ENCODE results near the gene RRP8. TPM values are rescaled to one million over a fixed set of nuclear protein-coding genes. Genes with fewer than 3 reads are reported as not detected.

RRP8 gene
- total RNA-seq, 2 donors from 2014 or later = 17.5 to 25.7 TPM

DNA sequence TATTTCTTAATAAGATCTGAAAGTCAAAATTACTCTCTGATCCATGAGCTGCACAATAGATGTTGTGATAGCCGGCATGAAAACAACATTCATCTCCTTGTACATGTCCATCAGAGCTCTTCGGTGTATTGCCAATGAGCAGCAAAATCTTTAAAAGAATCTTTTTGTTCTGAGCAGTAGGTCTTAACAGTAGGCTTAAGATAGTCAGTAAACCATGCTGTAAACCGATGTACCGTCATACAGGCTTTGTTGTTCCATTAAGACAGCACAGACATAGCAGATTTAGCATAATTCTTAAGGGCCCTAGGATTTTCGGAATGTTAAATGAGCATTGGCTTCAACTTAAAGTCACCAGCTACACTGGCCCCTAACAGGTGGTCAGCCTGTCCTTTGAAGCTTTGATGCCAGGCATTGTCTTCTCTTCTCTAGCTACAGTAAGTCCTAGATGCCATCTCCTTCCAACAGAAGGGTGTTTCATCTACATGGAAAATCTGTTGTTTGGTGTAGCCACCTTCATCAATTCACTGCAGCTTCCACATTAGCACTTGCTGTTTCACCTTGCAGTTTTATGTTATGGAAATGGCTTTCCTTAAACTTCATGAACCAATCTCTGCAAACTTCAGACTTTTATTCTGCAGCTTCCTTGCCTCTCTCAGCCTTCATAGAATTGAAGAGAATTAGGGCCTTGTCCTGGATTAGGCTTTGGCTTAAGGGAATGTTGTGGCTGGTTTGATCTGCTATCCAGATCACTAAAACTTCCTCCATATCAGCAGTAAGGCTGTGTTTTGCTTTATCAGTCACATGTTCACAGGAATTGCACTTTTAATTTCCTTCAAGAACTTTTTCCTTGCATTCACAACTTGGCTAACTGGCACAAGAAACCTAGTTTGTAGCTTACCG, 28.4 kb downstream of the RRP8 start:
- Histone ChIP-seq H3K4me1 (no peaks in the 10 kb centered on the region), H3K27ac (no peak overlapping the region), H3K9me3 (no peaks in the 10 kb centered on the region), H3K9ac (ENCODE audit: low read depth in 2 of 2, low read length in 2 of 2) (no peak overlapping the region), H3K36me3 (no peaks in the 10 kb centered on the region), H3K27me3 (no peaks in the 10 kb centered on the region), H3K4me3 (no peak overlapping the region)
- TF ChIP-seq, protein P1, sequence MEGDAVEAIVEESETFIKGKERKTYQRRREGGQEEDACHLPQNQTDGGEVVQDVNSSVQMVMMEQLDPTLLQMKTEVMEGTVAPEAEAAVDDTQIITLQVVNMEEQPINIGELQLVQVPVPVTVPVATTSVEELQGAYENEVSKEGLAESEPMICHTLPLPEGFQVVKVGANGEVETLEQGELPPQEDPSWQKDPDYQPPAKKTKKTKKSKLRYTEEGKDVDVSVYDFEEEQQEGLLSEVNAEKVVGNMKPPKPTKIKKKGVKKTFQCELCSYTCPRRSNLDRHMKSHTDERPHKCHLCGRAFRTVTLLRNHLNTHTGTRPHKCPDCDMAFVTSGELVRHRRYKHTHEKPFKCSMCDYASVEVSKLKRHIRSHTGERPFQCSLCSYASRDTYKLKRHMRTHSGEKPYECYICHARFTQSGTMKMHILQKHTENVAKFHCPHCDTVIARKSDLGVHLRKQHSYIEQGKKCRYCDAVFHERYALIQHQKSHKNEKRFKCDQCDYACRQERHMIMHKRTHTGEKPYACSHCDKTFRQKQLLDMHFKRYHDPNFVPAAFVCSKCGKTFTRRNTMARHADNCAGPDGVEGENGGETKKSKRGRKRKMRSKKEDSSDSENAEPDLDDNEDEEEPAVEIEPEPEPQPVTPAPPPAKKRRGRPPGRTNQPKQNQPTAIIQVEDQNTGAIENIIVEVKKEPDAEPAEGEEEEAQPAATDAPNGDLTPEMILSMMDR (IDR thresholded peaks at IDR 0.05) = no peak
- no peak for DNase-seq
- intact Hi-C loops (cut with DNase I) = no loop called here

DNA sequence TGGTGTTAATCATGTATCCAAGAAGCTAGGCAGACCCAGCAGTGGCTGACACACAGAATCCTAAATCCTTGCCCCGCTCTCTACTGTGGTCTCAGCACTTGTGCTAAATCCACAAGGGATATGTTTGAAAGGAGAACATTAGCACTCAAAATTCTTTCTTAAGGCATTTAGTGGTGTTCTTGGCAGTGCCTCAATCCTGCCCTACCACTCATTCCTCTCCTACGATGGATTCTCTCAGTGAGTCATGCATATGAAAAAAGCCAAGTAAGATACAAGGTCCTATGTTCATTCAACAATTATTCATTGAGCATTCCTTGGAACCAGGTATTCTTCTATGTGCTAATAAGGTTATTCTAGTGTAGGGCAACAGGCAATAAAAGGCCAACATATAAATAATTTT, 31.2 kb downstream of the RRP8 start:
- Histone ChIP-seq H3K27ac (no peak overlapping the region), H3K4me1 (no peaks in the 10 kb centered on the region), H3K9ac (ENCODE audit: low read depth in 2 of 2, low read length in 2 of 2) (no peak overlapping the region), H3K9me3 (no peaks in the 10 kb centered on the region), H3K36me3 (no peaks in the 10 kb centered on the region), H3K4me3 (no peak overlapping the region), H3K27me3 (no peaks in the 10 kb centered on the region)
- intact Hi-C loops (cut with DNase I) = no loop called here
- DNase-seq = no peak
- TF ChIP-seq, protein P1 (IDR thresholded peaks at IDR 0.05) = no peak

DNA sequence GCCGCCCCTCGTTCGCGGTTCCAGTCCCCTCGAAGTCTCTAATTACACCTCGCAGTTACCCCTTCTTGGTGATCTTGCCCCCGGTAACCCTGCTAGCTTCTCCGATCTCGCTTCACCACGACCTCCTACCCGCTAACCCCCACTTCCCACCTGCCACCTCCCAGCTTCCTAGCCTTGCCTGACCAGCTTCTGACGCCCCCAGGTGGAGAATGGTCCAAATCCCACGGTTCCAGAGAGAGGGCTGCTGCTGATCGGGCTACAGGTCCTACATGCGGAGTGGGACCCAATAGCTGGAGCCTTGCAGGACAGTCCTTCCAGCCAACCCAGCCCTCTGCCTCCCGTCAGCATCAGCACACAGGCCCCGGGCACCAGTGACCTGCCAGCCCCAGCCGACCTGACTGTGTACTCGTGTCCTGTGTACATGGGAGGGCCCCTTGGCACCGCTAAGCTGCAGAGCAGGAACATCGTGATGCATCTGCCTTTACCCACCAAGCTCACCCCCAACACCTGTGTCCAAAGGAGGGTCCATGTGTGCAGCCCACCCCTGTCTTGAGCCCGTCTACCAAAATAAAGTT, 31.9 kb downstream of the RRP8 start:
- TF ChIP-seq, protein P1 (IDR thresholded peaks at IDR 0.05) = no peak
- H3K9ac ChIP-seq (ENCODE audit: low read depth in 2 of 2, low read length in 2 of 2) = no peak overlapping the region
- DNase-seq = no peak
- H3K4me1 ChIP-seq = no peaks in the 10 kb centered on the region
- no peak overlapping the region for H3K27ac ChIP-seq
- H3K36me3 ChIP-seq = no peaks in the 10 kb centered on the region
- H3K4me3 ChIP-seq = no peak overlapping the region
- no peaks in the 10 kb centered on the region for H3K9me3 ChIP-seq
- intact Hi-C loops (cut with DNase I) = no loop called here
- no peaks in the 10 kb centered on the region for H3K27me3 ChIP-seq

DNA sequence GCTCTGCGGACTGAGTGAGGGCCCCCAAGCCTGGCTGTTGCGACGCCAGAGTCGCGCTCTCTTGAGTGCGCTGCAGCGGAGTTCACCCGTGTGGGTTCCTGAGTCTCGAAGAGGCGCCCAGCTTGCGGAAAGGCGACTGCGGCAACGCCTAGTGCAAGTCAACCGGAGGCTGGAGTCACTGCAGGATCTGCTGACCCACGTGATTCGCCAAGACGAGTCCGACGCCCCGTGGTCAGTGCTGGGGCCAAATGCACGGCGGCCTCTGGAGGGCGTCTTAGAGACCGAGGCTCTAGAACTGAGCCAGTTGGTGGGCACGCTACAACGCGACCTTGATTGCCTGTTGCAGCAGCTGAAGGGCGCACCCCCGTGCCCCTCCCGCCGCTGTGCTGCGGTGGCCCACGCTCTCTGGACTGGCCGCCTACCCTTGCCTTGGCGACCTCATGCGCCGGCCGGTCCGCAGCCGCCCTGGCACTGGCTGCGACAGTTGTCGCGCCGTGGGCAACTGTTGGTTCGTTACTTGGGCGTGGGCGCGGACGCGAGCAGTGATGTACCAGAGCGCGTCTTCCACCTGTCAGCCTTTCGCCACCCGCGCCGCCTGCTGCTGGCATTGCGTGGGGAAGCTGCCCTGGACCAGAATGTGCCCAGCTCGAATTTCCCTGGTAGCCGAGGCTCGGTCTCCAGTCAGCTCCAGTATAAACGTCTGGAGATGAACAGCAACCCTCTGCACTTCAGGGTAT, 32.6 kb downstream of the RRP8 start:
- intact Hi-C loops (cut with DNase I) = no loop called here
- no peaks in the 10 kb centered on the region for H3K9me3 ChIP-seq
- DNase-seq = no peak

DNA sequence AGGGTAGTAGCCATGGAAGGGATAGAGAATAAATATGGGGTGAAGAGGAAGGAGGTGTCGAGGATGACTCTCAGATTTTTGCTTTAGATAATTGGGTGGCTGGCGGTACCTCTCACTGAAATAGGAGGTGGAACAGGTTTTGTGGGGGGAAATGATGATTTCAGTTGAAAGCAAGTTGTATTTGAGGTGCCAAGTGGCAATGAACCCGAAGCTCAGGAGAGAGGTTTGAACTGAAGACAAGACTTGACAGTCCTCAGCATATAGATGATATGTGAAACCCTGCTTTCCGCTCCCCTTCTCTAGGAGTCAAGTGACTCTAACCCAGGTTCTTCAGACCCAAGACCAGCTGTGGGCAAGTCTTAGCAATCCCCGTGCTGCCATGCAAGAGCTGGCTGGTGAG, 33.7 kb downstream of the RRP8 start:
- no peaks in the 10 kb centered on the region for H3K4me1 ChIP-seq
- intact Hi-C loops (cut with DNase I) = no loop called here
- H3K27ac ChIP-seq = no peak overlapping the region
- DNase-seq = no peak
- TF ChIP-seq, protein P1 (IDR thresholded peaks at IDR 0.05) = no peak
- H3K27me3 ChIP-seq = no peaks in the 10 kb centered on the region
- no peaks in the 10 kb centered on the region for H3K9me3 ChIP-seq
- H3K36me3 ChIP-seq = no peaks in the 10 kb centered on the region
- no peak overlapping the region for H3K4me3 ChIP-seq
- no peak overlapping the region for H3K9ac ChIP-seq (ENCODE audit: low read depth in 2 of 2, low read length in 2 of 2)

More for the DNA sequence above, 32.6 kb downstream of the RRP8 start:
- Histone ChIP-seq H3K27ac (no peak overlapping the region), H3K4me1 (no peaks in the 10 kb centered on the region), H3K27me3 (no peaks in the 10 kb centered on the region), H3K4me3 (no peak overlapping the region), H3K9ac (ENCODE audit: low read depth in 2 of 2, low read length in 2 of 2) (no peak overlapping the region), H3K36me3 (no peaks in the 10 kb centered on the region)
- TF ChIP-seq, protein P1 (IDR thresholded peaks at IDR 0.05) = no peak
